Activated CD4-positive, alpha-beta T cell treated with anti-CD3 and anti-CD28 coated beads, Interleukin-2, amount 50 U/mL, for 48 hours (primary cell): ENCODE data around the gene FOXN3.
"Not testable (repeated sequence)": the region's sequence is repeated elsewhere in the genome, so short reads cannot be mapped to it uniquely, and the experiment has no call there.

Experiments
- DNase-seq, 2 experiments: peaks; one replicate each; pipeline ENCODE4 v3.0.0-alpha.2; 2020

Gene FOXN3

DNA sequence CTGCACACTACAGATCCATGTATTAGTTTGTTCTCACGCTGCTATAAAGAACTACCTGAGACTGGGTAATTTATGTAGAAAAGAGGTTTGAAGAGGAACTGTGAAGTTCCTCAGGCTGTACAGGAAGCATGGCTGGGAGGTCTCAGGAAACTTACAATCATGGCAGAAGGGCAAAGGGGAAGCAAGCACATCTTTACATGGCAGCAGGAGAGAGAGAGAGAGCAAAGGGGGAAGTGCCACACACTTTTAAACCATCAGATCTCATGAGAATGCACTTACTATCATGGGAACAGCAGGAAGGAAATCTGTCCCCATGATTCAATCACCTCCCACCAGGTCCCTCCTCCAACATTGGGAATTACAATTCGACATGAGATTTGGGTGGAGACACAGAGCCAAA, 265.3 kb downstream of the FOXN3 start:
- not testable (repeated sequence) for DNase-seq

DNA sequence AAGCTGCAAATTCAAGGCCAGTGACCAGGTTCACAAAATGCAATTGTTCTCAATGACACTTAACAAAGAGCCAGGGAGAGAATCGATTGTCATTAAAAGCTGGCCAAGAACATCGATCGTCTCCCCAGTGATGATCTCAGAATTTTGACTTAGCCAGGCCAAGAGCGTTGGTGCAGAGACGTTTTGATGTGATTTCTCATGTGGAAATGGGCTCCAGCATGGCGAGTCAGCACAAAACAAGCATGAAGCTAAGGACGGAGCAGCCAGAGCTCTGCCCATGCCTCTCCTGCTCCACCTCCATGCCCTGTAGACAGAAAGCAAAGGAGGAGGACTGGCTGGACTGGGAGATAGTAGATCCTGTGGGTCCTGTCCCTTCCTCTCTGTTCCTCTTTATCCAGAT, 270.8 kb downstream of the FOXN3 start:
- no peak for DNase-seq

DNA sequence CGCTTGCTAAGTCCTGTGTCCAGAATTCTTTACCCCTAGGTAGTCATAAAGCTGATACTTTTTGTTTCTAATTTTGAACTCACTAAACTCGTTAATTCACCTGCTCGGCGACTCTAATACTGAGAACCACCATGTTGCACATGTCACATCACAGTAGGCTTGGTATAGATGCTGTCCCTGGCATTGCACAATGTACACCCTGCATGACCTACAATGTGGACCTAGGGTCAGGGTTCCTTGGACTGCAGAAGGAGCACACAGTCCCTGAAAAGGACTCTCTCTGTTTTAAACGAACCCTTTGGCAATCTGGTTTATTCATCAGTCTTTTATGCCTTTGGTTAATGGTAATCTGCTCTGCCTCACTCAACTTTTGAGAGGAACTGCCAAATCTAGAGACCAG, 272.4 kb downstream of the FOXN3 start:
- no peak for DNase-seq

DNA sequence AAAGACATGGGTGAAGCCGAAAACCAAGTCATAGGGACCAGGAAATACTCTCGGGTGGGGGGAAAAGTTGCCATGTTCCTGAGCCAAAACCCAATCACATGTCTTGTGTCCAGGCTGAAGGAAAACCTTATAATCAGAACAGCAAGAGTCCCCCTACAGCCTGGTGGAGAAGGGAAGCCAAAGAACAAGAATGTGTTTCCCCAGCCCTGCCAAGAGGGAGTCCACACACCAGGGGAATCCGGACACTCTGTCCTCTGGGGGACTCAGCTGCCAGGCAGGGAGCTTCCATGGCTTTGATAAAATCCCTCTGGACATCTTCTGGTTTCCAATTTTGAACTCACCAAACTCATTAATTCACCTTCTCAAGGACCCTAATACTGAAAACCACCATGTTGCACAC, 273.0 kb downstream of the FOXN3 start:
- no peak for DNase-seq

DNA sequence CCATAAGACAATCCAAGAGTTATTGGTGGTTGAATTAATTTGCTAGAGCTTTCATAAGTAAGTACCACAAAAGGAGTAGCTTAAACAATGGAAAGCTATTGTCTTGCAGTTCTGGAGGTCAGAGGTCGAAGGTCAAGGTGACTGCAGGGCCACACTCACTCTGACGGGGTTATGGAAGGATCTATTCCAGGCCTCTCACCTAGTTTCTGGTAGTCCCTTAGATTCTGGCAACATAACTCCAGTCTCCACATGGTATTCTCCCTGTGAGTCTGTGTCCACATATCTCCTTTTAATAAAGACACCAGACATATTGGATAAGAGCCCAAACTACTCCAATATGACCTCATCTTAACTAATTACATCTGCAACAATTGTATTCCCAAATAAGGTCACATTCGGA, 273.4 kb downstream of the FOXN3 start:
- no peak for DNase-seq

DNA sequence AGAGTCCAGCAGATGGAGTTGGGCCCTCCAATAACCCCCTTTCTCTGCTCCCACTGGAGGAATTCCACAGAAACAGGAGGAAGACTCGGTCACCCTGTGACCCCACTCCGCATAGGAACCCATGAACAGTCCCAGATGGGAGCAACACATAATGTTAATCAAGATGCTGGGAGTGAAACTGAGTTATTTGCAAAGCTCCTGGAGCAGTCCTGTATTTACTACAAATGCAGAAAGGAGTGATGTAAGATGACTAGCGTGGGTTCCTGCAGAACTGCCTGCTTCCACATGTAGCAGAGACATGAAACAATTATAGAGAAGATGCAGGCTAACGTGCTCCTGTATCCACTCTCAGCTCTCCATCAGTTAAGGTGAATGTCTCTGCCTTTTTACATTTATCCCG, 274.7 kb downstream of the FOXN3 start:
- DNase-seq, result no peak

DNA sequence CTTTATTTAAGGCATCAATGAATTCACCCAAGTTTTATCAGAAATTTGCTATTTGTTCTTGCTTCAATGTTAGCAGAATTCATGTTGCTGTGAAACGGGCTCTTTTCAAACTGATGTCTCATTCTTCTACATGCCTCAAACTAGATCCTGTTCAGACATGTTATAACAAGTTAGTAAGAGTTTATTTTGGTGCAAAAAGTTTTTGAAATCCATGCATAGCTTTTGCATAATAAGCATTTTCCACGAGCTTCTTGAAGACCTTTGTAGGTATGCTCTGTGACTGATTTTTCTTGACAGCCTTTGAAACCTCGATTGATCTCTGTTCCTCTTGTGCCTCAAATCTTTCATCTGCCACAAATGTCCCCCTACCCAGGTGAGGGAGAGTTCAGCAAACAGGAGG, 275.2 kb downstream of the FOXN3 start:
- no peak for DNase-seq

DNA sequence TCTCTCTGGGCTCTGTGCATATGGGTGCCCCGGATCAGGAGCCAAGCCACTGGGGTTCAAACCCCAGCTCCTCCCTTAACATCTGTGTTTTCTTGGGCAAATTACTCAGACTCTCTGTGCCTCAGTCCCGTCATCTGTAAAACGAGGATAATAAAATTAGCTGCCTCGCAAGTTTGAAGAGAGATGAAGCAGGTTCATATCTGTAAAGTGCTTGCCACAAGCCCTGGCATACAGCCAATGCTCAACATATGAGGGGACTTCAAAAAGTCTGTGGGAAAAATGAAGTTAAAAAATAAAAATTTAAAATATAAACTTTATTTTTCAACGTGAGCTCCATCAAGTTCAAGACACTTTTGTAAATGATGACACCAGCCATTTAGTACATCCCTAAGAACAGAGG, 276.7 kb downstream of the FOXN3 start:
- no peak for DNase-seq

DNA sequence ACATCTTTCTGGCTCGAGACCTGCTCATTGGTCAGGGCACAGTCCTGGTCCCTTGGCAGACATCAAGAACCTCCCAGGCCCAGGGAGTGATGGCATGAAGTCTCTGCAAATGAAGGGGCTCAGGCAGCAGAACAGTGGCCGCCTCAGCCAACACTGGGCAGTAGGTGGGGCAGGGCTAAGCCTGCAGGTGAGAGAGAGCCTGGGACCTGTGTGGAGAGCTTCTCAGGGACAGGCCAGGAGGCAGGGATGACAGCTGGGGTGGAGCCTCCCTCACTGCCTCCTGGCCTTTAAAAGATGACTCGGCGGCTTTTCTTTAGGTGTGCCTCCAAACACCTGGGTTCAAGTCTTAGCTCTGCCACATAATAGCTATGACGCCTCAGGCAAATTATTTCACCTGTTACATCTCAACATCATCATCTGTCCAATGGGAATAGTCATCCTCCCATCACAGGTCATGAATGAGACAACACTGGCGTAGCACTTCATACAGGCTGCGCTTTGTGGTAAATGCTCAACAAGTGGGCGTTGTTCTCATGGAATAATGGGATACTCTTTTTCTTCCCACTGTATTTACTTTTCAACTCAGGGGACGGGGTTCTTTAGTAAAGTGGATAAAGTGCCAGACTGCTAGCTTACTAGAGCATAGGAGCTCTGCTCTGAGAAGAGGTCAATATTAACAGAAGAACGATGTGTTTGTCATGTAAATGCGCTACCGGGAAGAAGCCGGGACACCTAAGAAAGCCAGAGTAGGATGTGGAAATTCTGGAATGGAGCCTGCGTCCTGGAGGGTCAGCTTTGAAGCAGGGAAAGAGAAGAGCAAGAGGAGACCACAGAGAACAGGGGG, 277.4 kb downstream of the FOXN3 start:
- no peak for DNase-seq

DNA sequence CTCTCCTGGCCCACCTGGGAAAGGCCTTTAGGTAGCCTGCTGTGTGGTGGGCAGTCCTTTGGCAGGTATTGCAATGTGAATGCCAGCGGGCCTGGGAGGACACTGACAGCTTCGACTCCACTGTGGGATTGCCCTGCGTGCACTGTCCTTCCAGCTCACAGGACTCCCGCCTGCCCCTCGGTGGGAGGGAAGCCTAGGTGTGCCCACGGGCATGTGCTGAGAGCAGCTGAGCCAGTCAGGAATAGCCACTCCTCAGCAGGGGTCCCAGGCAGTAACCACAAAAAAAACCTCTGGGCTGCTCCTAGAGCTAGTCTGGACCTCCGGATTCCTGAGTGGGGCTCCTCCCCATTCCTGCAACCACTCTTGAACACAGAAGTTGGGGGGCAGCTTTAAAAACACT, 278.2 kb downstream of the FOXN3 start:
- no peak for DNase-seq

DNA sequence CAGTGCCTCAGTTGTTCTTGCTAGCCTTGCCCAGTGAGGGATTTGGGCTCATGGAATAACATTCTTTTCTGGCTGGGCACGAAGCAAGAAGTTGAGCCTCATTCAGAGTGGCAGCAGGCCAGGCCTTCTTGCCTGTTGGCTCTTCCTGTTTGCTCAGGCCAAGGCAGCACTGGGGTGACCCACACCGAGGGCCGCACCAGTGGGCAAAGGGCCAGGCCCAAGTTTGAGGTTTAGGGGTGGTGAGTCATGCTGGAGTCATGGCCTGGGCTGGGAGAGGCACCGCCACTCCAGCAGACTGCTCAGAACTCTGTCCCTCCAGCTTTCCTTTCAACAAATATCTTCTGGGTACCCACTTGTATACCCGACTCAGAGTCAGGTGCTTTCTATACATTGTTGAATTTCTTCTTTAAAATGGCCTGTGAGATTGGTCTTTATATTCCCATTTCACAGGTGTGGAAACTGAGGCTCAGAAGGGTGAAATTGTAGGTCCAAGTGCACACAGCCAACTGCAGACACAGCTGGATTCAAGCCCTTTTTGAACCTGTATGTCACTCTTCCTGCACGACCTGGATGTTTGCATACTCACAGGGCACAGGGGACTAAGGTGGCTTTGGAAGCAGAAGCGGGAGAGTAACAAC, 279.4 kb downstream of the FOXN3 start:
- no peak for DNase-seq

DNA sequence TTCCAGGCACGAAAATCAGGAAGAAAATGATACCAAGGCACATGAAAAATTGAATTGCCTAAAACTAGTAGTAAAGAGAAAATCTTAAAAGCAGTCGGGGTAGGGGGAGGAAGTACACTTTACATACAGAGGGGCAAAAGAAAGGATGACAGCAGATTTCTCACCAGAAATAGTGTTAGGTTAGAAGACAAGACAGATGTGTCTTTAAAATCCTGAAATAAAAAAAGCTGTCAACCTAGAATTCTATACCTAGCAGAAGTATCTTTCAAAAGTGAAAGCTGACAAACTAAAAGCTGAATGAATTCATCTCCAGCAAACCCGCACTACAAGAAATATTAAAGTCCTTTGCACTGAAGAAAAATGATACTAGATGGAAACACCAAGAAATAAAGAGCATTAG, 280.4 kb downstream of the FOXN3 start:
- no peak for DNase-seq

DNA sequence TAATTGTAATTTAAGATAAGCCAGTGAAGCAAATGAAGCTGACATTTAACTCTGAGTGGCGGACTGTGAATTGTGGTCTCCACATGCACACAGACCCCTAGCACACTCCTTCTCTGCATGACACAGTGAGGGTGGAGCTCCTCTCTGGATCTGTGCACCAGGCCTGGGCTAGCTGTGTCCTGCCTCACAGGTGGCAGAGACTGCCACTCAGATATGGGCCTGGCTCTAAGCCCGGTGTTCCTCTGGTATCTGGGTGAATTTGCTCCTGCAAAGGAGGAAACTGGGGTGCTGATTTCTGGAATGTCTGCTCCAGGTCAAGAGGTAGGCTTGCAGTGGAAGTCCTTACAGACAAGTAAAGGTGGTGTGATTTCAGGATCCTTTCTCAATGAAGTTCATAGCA, 282.4 kb downstream of the FOXN3 start:
- DNase-seq, result no peak

DNA sequence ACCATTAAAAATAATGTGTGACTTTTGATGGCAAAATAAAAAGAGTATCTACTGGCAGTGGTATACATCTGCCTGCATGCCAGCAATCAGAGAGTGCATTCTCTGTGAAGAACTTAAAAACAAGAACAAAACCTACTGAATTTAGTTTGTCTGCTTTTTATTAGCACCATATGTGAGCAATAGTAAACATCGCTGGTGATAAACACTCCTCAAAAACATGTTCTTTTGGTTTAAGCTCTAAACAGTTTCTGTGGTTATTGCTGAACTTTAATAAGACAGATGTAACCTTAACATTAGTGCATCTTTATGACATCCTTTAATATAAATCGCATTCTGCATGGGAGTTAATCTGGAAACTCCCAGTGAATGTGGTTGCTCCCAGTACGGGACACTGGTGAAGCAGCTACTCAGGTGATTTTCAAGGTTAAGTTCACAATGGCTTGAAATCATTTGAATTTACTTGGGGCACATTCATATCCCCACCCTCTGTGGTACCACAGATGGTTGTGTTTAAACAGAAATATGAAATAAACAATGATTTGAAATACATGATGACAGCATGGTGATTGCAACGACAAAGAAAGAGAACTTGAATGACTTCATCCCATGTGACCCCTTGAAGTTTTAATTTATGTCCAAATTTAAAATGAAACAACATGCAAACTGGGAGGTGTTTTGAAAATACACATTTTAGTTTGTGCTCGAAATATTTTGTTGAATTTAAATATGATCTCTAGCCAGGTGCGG, 285.9 kb downstream of the FOXN3 start:
- DNase-seq, result no peak

DNA sequence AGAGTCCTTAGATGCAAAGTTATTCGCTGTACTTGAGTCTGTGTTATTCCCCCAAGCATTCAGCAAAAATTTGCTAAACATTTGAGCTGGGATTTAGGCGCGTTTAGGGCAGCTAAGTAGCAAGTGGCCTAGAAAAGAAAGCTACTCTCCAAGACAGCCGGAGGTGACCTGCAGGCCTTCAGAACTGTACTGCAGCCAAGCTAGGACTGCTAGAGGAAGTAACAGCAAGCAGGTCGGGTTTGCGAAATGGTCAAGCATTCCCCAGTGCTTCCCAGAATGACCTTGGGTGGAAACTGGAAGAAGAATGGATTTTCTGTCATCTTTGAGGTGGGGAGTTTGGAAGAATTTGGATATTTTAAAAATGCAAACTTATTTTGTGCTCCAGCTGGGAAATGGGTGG, 287.5 kb downstream of the FOXN3 start:
- DNase-seq, result no peak

DNA sequence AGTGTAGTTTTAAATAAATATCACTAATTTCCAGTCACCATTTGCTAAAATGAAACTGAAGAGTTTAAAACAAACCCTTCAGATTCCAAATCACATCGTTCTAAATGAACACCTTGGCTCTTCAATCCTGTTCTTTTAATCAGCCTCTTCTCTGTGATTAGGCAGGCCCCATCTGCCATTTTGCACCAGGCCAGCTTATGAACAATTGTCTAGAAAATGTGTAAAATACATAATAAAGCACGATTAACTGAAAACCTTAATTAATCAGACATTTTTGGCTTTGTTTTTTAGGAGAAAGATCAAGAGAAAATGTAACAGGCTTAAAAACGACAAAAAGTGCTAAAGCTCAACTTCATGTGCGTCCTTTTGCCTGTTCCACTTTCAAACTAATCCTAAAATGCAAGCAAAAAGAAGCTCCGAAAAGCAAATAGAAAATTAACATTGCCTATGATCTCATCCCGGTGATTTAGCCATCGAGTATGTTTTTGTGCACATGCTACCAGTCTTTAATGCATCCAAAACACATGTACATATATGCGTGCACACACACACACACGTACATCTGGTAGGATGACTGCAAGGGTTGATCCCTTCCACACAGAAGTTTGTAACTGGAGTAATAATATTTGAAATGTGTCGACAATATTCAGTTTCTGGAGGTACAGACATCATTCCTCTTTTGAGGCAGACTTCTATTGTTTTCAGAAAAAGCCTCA, 288.6 kb downstream of the FOXN3 start:
- DNase-seq, result no peak

DNA sequence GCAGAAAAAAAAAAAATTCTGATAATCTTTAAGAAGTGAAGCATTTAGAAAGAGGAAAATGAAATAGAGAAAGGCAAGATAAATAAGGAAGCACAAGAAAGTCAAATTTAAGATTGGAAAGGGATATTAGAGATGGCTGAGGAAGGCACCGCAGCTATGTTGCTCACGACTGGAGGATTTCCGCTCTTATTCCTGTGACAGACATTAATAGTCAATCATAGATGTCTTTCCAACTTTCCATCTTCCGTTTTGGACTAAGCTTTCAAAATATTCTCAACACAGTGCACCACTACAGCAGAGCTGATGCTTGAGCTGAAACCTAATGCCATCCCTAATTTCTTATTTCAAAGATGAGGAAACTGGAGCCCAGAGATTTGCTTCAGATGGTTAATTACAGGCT, 290.6 kb downstream of the FOXN3 start:
- DNase-seq, result no peak

DNA sequence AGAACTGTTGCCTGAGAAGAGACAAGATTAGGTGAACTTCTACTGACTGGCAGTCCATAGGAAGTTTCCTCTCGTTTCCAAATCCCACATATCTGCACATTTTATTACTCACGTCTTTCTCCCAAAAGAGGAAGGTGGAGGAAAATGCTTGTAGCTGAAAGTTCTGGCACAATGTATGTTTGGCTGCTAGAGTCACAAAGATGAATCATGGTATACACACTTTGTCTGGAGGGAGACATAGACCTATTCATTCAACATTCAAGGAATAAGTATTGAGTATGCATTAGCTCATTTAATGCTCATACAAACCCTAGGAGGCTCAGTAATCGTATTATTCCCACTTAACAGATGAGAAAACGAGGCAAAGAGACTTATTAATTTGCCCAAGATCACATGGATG, 291.8 kb downstream of the FOXN3 start:
- DNase-seq, result no peak

DNA sequence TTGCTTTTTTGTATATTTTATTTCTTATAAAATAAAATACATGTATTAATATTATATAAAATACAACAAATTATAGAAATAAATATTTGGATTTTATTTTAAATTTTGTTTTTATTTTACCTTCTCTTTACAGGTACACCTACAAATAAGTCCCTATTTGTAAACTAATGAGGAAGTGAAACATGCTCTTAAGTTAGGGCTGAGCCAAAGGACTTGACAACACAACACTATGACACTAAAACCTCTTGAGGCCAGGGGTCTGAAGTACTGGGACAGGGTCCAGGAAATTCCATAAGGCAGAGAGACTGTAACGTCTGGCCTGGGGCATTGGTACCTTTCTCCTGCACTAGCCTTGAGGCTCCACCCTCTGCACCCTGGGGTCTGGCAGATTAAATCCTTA, 293.2 kb downstream of the FOXN3 start:
- DNase-seq, result no peak

DNA sequence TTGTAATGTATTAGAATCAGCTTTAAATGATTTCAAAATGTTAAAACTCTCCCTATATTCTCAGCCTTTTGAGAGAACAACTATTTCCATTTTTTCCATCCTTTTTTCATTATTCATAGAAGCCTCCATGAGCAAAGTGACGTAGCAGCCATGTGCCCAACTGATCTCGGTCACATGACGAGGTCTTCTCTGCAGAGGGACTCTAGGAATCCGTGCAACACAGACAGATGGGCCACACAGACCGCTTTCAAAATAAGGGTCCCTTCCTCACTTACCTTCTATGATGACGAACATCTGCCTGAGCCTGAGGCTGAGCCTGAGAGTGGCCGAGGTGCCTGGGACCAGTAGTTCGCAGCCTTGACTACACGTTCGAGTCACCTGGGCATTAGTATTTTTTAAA, 293.8 kb downstream of the FOXN3 start:
- no peak for DNase-seq

DNA sequence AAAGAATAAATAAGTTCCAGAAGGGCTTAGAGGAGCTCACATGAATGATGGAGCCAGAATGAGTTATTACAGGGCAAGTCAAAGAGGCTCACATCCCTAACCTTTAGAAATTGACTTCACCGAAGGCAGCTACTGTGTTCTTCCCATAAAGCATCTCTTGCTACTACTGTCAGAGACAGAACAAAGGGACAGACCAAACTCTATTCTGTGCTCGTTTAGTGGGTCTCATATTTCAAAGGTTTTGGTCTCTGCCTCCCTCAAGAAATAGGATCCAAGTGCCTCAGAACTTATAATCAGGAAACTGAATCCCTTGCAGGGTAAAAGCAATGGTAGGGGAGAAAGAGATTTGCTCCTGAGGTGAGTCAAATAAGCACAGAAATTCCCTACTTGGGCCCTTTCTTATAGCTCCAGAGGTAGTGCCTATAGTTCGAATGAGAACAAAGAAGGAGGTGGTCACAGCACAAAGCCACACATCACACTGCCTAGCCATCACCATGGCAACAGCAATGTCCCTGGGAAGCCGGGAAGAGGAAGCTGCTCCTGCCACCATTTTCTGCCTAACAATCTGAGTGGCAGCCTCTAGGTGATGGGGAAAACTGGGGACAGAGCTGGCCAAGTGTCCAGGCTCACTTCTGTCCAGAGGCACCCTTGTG, 294.9 kb downstream of the FOXN3 start:
- no peak for DNase-seq

DNA sequence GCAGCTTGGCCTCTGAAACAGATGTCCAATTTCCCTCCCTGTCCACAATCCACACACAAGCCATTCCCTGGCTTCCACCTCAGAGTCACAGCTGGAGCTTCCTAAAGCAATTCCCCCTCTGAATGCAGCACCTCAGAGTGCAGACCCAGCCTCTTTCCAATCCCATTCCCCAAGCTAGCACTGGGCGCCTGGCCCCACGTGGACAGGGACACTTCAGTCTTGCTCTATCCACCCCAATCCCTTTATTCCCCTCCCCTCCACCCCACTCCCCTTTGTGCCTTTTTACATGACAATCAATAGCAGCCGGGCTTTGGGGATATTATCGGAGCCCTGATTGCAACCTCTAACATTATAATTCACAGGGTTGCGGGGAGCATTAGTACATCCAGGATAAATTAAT, 300.0 kb downstream of the FOXN3 start:
- no peak for DNase-seq

DNA sequence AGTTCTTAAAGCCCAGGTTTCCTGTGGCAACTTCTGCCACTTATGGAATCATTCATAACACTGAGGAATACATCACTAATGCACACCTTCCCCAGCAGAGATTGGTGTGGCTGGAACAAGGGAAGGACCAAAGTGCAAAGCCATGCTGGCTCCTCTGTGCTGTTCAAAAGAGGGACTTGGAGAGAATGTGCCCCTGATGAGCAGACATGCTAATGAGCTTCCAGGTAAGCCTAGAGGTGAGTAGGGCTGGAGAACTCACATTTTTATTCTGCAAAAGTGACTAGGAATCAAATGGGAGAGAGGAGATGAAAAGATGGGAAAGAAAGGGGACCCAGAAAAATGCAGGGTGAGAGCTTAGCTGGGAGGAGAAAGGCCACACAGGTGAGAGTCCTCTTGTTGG, 302.9 kb downstream of the FOXN3 start:
- DNase-seq, result no peak
